Measurements from ENCODE around the gene NSUN2.
"Not testable (repeated sequence)": the region's sequence is repeated elsewhere in the genome, so short reads cannot be mapped to it uniquely, and the experiment has no call there.

The NSUN2 gene

GRCh38 chr5:6632888-6633468 is at the start of gene NSUN2, which contains the start of gene SRD5A1:
NSUN2 (minus strand) TSS chr5:6633044; CDS start chr5:6632979, 65 bp downstream.
SRD5A1 (plus strand) TSS chr5:6633440; CDS start chr5:6633577, 137 bp downstream.
- peak; percentile 90 for DNase-seq

- no peak for DNase-seq
These were observed 49.4 kb upstream of the NSUN2 start for GRCh38 chr5:6682239-6682638.

- no peak for DNase-seq
These were observed 48.8 kb upstream of the NSUN2 start for GRCh38 chr5:6681682-6682081.

GRCh38 chr5:6680922-6681321 is 48.1 kb upstream of the NSUN2 start:
- DNase-seq, result no peak

GRCh38 chr5:6678385-6678784 is 45.5 kb upstream of the NSUN2 start:
- DNase-seq, result no peak

- DNase-seq, result no peak
These were observed 43.9 kb upstream of the NSUN2 start for GRCh38 chr5:6676702-6677101.

- DNase-seq, result no peak
These were observed 43.1 kb upstream of the NSUN2 start for GRCh38 chr5:6675784-6676491.

GRCh38 chr5:6674886-6675285 is 42.0 kb upstream of the NSUN2 start:
- DNase-seq, result no peak

- no peak for DNase-seq
These were observed 41.6 kb upstream of the NSUN2 start for GRCh38 chr5:6674421-6674820.

GRCh38 chr5:6673963-6674362 is 41.1 kb upstream of the NSUN2 start:
- no peak for DNase-seq

GRCh38 chr5:6673031-6673430 is 40.2 kb upstream of the NSUN2 start:
- DNase-seq, result no peak

- not testable (repeated sequence) for DNase-seq
These were observed 35.9 kb upstream of the NSUN2 start for GRCh38 chr5:6668717-6669116.

GRCh38 chr5:6667648-6668047 is 34.8 kb upstream of the NSUN2 start:
- no peak for DNase-seq

GRCh38 chr5:6666762-6667161 is 33.9 kb upstream of the NSUN2 start:
- no peak for DNase-seq

GRCh38 chr5:6660688-6661087 is 27.8 kb upstream of the NSUN2 start:
- DNase-seq, result no peak

- no peak for DNase-seq
These were observed 27.3 kb upstream of the NSUN2 start for GRCh38 chr5:6659941-6660684.

- no peak for DNase-seq
These were observed 23.8 kb upstream of the NSUN2 start for GRCh38 chr5:6656680-6657079.

- DNase-seq, result no peak
These were observed 22.6 kb upstream of the NSUN2 start for GRCh38 chr5:6655432-6655831.

- no peak for DNase-seq
These were observed 19.2 kb upstream of the NSUN2 start for GRCh38 chr5:6652025-6652424.

- no peak for DNase-seq
These were observed 16.8 kb upstream of the NSUN2 start for GRCh38 chr5:6649681-6650080.

GRCh38 chr5:6649186-6649585 is 16.3 kb upstream of the NSUN2 start:
- DNase-seq, result no peak

- not testable (repeated sequence) for DNase-seq
These were observed 12.9 kb upstream of the NSUN2 start for GRCh38 chr5:6645571-6646362.

GRCh38 chr5:6644794-6645241 is 12.0 kb upstream of the NSUN2 start:
- no peak for DNase-seq
